IMR-90 (cell line): ENCODE data around the gene NF1. TPM values are rescaled to one million over a fixed set of nuclear protein-coding genes. Genes with fewer than 3 reads are reported as not detected.

Experiments
- ATAC-seq: fragments of 200-7000 bp; cut with Tn5 transposase; 2 replicates; pipeline ENCODE4 v1.9.1; 2020; ENCODE audit warnings: low read depth, mild to moderate bottlenecking, moderate library complexity
- BruUV-seq: library from RNA; stranded (reverse); fragments of 400-500 nt; replicated peaks from 2 replicates; lab custom pipeline; 2021; lab: Mats Ljungman, UMichigan
- CTCF ChIA-PET: fragments of 300-600 bp; formaldehyde crosslinking; extraction: SDS; loops from one replicate; lab custom pipeline; 2021; ENCODE audit warnings: antibody characterized with exemption; lab: Yijun Ruan, JAX
- POLR2A ChIA-PET: fragments of 300-600 bp; sonication (Branson Sonifier 250); formaldehyde crosslinking; loops from one replicate; lab custom pipeline; 2022; ENCODE audit warnings: antibody characterized with exemption; ENCODE audit not compliant: unreplicated experiment; lab: Charles Lee
- DNase-seq: peaks from one replicate; pipeline ENCODE4 v3.0.0; 2013
- H2AFZ ChIP-seq: replicated peaks from 2 replicates; pipeline ENCODE3; 2013; ENCODE audit warnings: low read length, mild to moderate bottlenecking; ENCODE audit not compliant: poor library complexity
- H2AK5ac ChIP-seq: 2 replicates; pipeline ENCODE4 v1.6.1; 2013; ENCODE audit warnings: low read depth, low read length, inconsistent platforms
- H2AK9ac ChIP-seq: replicated peaks from 2 replicates; pipeline ENCODE3; 2013; ENCODE audit warnings: mild to moderate bottlenecking, low read depth, low read length, moderate library complexity; ENCODE audit not compliant: poor library complexity
- H2BK120ac ChIP-seq: 2 replicates; pipeline ENCODE4 v1.6.1; 2013; ENCODE audit warnings: low read depth, low read length, inconsistent platforms
- H2BK15ac ChIP-seq: 3 replicates; pipeline ENCODE4 v1.6.1; 2013; ENCODE audit warnings: low read depth, low read length, inconsistent platforms
- H2BK20ac ChIP-seq: 2 replicates; pipeline ENCODE4 v1.6.1; 2013; ENCODE audit warnings: low read depth, mild to moderate bottlenecking, inconsistent platforms, low read length, moderate library complexity
- H2BK5ac ChIP-seq: 2 replicates; pipeline ENCODE4 v1.6.1; 2013; ENCODE audit warnings: mild to moderate bottlenecking, low read depth, low read length, inconsistent platforms; ENCODE audit not compliant: poor library complexity, severe bottlenecking
- H3K14ac ChIP-seq: replicated peaks from 2 replicates; pipeline ENCODE4 v1.6.1; 2013; ENCODE audit warnings: low read depth, low read length, inconsistent platforms
- H3K18ac ChIP-seq: 2 replicates; pipeline ENCODE4 v1.6.1; 2013; ENCODE audit warnings: low read depth, low read length, control low read depth
- H3K23ac ChIP-seq: 2 replicates; pipeline ENCODE4 v1.6.1; 2013; ENCODE audit warnings: low read depth, low read length, inconsistent platforms
- H3K27ac ChIP-seq: 2 replicates; pipeline ENCODE4 v1.5.1; 2013; ENCODE audit warnings: mild to moderate bottlenecking, control low read depth, low read length; ENCODE audit not compliant: insufficient read depth
- H3K27me3 ChIP-seq: 2 replicates; pipeline ENCODE4 v1.6.1; 2013; ENCODE audit warnings: low read length; ENCODE audit not compliant: control insufficient read depth, insufficient read depth
- H3K36me3 ChIP-seq: 2 replicates; pipeline ENCODE4 v1.6.1; 2013; ENCODE audit warnings: low read length, mixed read lengths; ENCODE audit not compliant: control insufficient read depth, insufficient read depth
- H3K4ac ChIP-seq: 2 replicates; pipeline ENCODE4 v1.6.1; 2013; ENCODE audit warnings: low read depth, low read length, inconsistent platforms
- H3K4me1 ChIP-seq: 2 replicates; pipeline ENCODE4 v1.6.1; 2013; ENCODE audit warnings: low read length, mixed read lengths; ENCODE audit not compliant: control insufficient read depth, insufficient read depth
- H3K4me2 ChIP-seq: 2 replicates; pipeline ENCODE4 v1.6.1; 2013; ENCODE audit warnings: low read depth, mild to moderate bottlenecking, control low read depth, low read length, moderate library complexity
- H3K4me3 ChIP-seq: 2 replicates; pipeline ENCODE4 v1.5.1; 2013; ENCODE audit warnings: low read depth, mild to moderate bottlenecking, control low read depth, low read length, moderate library complexity; ENCODE audit not compliant: insufficient read depth
- H3K56ac ChIP-seq: 2 replicates; pipeline ENCODE4 v1.6.1; 2013; ENCODE audit warnings: low read length, inconsistent platforms; ENCODE audit not compliant: insufficient read depth; ENCODE audit errors: extremely low read depth
- H3K79me1 ChIP-seq, 2 experiments: 2 replicates each; pipeline ENCODE4 v1.6.1; 2013; ENCODE audit warnings: low read length in 2 of 2, inconsistent platforms in 1 of 2, low read depth in 1 of 2
- H3K9ac ChIP-seq: 2 replicates; pipeline ENCODE4 v1.6.1; 2013; ENCODE audit warnings: low read depth, low read length, control low read depth
- H3K9me1 ChIP-seq: 2 replicates; pipeline ENCODE4 v1.6.1; 2013; ENCODE audit warnings: low read length, inconsistent platforms; ENCODE audit not compliant: insufficient read depth
- H3K9me3 ChIP-seq: 2 replicates; pipeline ENCODE4 v1.6.1; 2013; ENCODE audit warnings: low read length; ENCODE audit not compliant: control insufficient read depth, insufficient read depth
- H4K20me1 ChIP-seq: 2 replicates; pipeline ENCODE4 v1.6.1; 2013; ENCODE audit warnings: low read length, inconsistent platforms; ENCODE audit not compliant: insufficient read depth
- H4K5ac ChIP-seq: 2 replicates; pipeline ENCODE4 v1.6.1; 2013; ENCODE audit warnings: mild to moderate bottlenecking, low read depth, low read length, control low read depth
- H4K8ac ChIP-seq, 2 experiments: 2 replicates each; pipeline ENCODE4 v1.6.1; 2013; ENCODE audit warnings: low read depth in 2 of 2, low read length in 2 of 2, control low read depth in 1 of 2, inconsistent platforms in 1 of 2
- H4K91ac ChIP-seq: 2 replicates; pipeline ENCODE4 v1.6.1; 2013; ENCODE audit warnings: low read depth, low read length, inconsistent platforms; ENCODE audit not compliant: insufficient read depth
- BHLHE40 ChIP-seq: fragments of 150-350 bp; IDR thresholded peaks from 2 replicates; pipeline ENCODE4 v1.6.1; 2016; ENCODE audit warnings: mild to moderate bottlenecking, low read depth, low read length
- CEBPB ChIP-seq: IDR thresholded peaks from 2 replicates; pipeline ENCODE4 v1.6.1; 2012; ENCODE audit warnings: low read depth, low read length, improper control_type of control experiment
- FOS ChIP-seq: fragments of 150-350 bp; IDR thresholded peaks from 2 replicates; pipeline ENCODE4 v1.6.1; 2016; ENCODE audit warnings: low read depth, low read length
- MAFK ChIP-seq: IDR thresholded peaks from 2 replicates; pipeline ENCODE4 v1.6.1; 2012; ENCODE audit warnings: low read depth, low read length, improper control_type of control experiment
- MXI1 ChIP-seq: IDR thresholded peaks from 2 replicates; pipeline ENCODE4 v1.6.1; 2012; ENCODE audit warnings: low read depth, mild to moderate bottlenecking, low read length, moderate library complexity, borderline replicate concordance
- NFE2L2 ChIP-seq: fragments of 150-350 bp; IDR thresholded peaks from 2 replicates; pipeline ENCODE4 v1.6.1; 2016; ENCODE audit warnings: low read depth, mild to moderate bottlenecking, low read length
- POLR2A ChIP-seq: IDR thresholded peaks from 2 replicates; pipeline ENCODE4 v1.6.1; 2012; ENCODE audit warnings: mild to moderate bottlenecking, low read depth, low read length
- RAD21 ChIP-seq: IDR thresholded peaks from 2 replicates; pipeline ENCODE4 v1.6.1; 2012; ENCODE audit warnings: low read length, improper control_type of control experiment
- RCOR1 ChIP-seq: IDR thresholded peaks from 2 replicates; pipeline ENCODE4 v1.6.1; 2012; ENCODE audit warnings: mild to moderate bottlenecking, low read length, improper control_type of control experiment; ENCODE audit not compliant: insufficient replicate concordance
- RFX5 ChIP-seq: IDR thresholded peaks from 2 replicates; pipeline ENCODE4 v1.8.0; 2012; ENCODE audit warnings: low read depth, mild to moderate bottlenecking, low read length, moderate library complexity
- SMC3 ChIP-seq: fragments of 150-350 bp; IDR thresholded peaks from 2 replicates; pipeline ENCODE4 v1.6.1; 2016; ENCODE audit warnings: low read depth, mild to moderate bottlenecking, antibody characterized with exemption, low read length, moderate library complexity
- WGBS, 2 experiments: methylation state at CpG; one replicate each; pipeline versions ENCODE4 v1.1.5 to v1.1.7; 2013; ENCODE audit warnings: missing lambda C conversion rate in 2 of 2; ENCODE audit not compliant: insufficient read length in 1 of 2; ENCODE audit errors: extremely low coverage in 2 of 2; 5-methylcytosine and 5-hydroxymethylcytosine counted together
- dilution Hi-C: fragments of 300-500 bp; cut with HindIII; formaldehyde crosslinking; loops from one replicate; pipeline ENCODE4 v1.14.3; 2018; ENCODE audit warnings: low sequenced_read_pairs; ENCODE audit not compliant: unreplicated experiment
- in situ Hi-C: fragments of 300-500 bp; cut with MboI; formaldehyde crosslinking; loops from 3 replicates; pipeline ENCODE4 v1.14.3; 2019; ENCODE audit warnings: low sequenced_read_pairs, inconsistent platforms, mixed read lengths
- intact Hi-C: fragments of 100-400 bp; cut with micrococcal nuclease; formaldehyde crosslinking; loops from 2 replicates; pipeline ENCODE4 v1.10.0; 2022
- polyA plus RNA-seq, 3 experiments: library from polyadenylated mRNA; depleted of rRNA; stranded (reverse); fragments of >200 nt; gene quantifications; 2 replicates each; pipeline ENCODE4 v1.2.3, GENCODE V29; 2012; ENCODE audit warnings: low replicate concordance in 1 of 3
- total RNA-seq: library from RNA; depleted of rRNA; stranded (reverse); fragments of >200 nt; gene quantifications from 2 replicates; pipeline ENCODE4 v1.2.3, GENCODE V29; 2012
- TF ChIP-seq, protein P1 (sequence below): conservative IDR thresholded peaks from 2 replicates; pipeline ENCODE4 v1.5.1; 2012; ENCODE audit warnings: mild to moderate bottlenecking, low read depth, low read length, improper control_type of control experiment
- TF ChIP-seq, protein P2 (sequence below): fragments of 150-350 bp; IDR thresholded peaks from 2 replicates; pipeline ENCODE4 v1.6.1; 2017; ENCODE audit warnings: mild to moderate bottlenecking, antibody characterized with exemption, low read length, low read depth

NF1 gene
- total and polyA plus RNA-seq, 2 of the 4 experiments (the other 2 are of a cell fraction), result 17.9 to 48.6 TPM

DNA sequence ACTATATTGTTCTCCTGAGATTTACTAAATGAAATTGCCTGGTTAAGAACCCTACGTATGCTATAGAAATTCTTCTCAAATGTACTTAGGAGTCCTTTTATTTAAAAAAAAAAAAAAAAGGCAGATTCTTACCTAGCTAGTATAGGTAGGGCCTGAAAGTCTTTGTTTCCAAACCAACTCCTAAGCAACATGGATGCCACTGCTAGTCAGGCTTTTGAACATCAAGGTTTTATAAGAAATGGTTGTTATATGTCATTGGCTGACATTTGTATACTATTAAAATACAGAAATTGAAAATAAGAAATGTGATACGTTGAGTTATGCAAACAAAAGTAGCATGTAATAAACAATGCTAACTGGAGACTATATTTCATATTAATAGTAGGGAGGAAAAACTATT lies 225.5 kb downstream of the NF1 start:
- H3K27me3 ChIP-seq, result no peaks in the 10 kb centered on the region
- no peak for ATAC-seq
- no peak overlapping the region for H3K4ac ChIP-seq
- no peak overlapping the region for H3K4me3 ChIP-seq
- H2BK15ac ChIP-seq, result no peak overlapping the region
- no peak overlapping the region for H2AFZ ChIP-seq
- no peak overlapping the region for H3K9ac ChIP-seq
- no peak overlapping the region for H4K8ac ChIP-seq
- dilution Hi-C loops (no loop called here), in situ Hi-C loops (no loop called here), intact Hi-C loops (no loop called here)
- H3K4me1 ChIP-seq, result peaks cover 3% of the 10 kb centered on the region
- no peak overlapping the region for H3K14ac ChIP-seq
- H3K9me1 ChIP-seq, result no peaks in the 10 kb centered on the region
- ChIA-PET POLR2A (no interaction called here), CTCF (no interaction called here)
- H2AK5ac ChIP-seq, result no peak overlapping the region
- H2AK9ac ChIP-seq, result no peak overlapping the region
- no peak overlapping the region for H3K23ac ChIP-seq
- H2BK5ac ChIP-seq, result no peak overlapping the region
- no peak overlapping the region; the same call in 1 of the 2 replicates for H4K91ac ChIP-seq
- no CpG with 5 or more reads among the region's 2 CpGs for WGBS, 2 experiments
- H3K18ac ChIP-seq, result no peak overlapping the region
- no peak overlapping the region for H3K4me2 ChIP-seq
- no peaks in the 10 kb centered on the region for H4K20me1 ChIP-seq
- H3K79me1 ChIP-seq, result peaks cover 8 to 34% of the 10 kb centered on the region in 2 experiments; a peak in 3 of 4 replicates
- H3K36me3 ChIP-seq, result no peaks in the 10 kb centered on the region
- H4K5ac ChIP-seq, result no peak overlapping the region
- H2BK120ac ChIP-seq, result no peak overlapping the region
- DNase-seq, result no peak
- no peak overlapping the region for H3K56ac ChIP-seq
- BruUV-seq, result no TSS peak
- H2BK20ac ChIP-seq, result no peak overlapping the region
- TF ChIP-seq POLR2A (no peak), BHLHE40 (no peak), MAFK (no peak), FOS (no peak), RFX5 (no peak), MXI1 (no peak), RCOR1 (no peak), NFE2L2 (no peak), SMC3 (no peak), CEBPB (no peak), RAD21 (no peak)
- TF ChIP-seq, protein P1, sequence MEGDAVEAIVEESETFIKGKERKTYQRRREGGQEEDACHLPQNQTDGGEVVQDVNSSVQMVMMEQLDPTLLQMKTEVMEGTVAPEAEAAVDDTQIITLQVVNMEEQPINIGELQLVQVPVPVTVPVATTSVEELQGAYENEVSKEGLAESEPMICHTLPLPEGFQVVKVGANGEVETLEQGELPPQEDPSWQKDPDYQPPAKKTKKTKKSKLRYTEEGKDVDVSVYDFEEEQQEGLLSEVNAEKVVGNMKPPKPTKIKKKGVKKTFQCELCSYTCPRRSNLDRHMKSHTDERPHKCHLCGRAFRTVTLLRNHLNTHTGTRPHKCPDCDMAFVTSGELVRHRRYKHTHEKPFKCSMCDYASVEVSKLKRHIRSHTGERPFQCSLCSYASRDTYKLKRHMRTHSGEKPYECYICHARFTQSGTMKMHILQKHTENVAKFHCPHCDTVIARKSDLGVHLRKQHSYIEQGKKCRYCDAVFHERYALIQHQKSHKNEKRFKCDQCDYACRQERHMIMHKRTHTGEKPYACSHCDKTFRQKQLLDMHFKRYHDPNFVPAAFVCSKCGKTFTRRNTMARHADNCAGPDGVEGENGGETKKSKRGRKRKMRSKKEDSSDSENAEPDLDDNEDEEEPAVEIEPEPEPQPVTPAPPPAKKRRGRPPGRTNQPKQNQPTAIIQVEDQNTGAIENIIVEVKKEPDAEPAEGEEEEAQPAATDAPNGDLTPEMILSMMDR, result no peak
- TF ChIP-seq, protein P2, sequence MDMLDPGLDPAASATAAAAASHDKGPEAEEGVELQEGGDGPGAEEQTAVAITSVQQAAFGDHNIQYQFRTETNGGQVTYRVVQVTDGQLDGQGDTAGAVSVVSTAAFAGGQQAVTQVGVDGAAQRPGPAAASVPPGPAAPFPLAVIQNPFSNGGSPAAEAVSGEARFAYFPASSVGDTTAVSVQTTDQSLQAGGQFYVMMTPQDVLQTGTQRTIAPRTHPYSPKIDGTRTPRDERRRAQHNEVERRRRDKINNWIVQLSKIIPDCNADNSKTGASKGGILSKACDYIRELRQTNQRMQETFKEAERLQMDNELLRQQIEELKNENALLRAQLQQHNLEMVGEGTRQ, result no peak
- H3K27ac ChIP-seq, result no peak overlapping the region
- no peaks in the 10 kb centered on the region for H3K9me3 ChIP-seq
